HG02759 (cell line): ENCODE measurements around the gene ZCCHC9.

Experiments
- ATAC-seq: cut with Tn5 transposase; IDR thresholded peaks from one replicate; pipeline ENCODE4 v1.9.1; 2021; ENCODE audit warnings: mild to moderate bottlenecking, moderate library complexity; ENCODE audit not compliant: unreplicated experiment

Gene ZCCHC9

DNA sequence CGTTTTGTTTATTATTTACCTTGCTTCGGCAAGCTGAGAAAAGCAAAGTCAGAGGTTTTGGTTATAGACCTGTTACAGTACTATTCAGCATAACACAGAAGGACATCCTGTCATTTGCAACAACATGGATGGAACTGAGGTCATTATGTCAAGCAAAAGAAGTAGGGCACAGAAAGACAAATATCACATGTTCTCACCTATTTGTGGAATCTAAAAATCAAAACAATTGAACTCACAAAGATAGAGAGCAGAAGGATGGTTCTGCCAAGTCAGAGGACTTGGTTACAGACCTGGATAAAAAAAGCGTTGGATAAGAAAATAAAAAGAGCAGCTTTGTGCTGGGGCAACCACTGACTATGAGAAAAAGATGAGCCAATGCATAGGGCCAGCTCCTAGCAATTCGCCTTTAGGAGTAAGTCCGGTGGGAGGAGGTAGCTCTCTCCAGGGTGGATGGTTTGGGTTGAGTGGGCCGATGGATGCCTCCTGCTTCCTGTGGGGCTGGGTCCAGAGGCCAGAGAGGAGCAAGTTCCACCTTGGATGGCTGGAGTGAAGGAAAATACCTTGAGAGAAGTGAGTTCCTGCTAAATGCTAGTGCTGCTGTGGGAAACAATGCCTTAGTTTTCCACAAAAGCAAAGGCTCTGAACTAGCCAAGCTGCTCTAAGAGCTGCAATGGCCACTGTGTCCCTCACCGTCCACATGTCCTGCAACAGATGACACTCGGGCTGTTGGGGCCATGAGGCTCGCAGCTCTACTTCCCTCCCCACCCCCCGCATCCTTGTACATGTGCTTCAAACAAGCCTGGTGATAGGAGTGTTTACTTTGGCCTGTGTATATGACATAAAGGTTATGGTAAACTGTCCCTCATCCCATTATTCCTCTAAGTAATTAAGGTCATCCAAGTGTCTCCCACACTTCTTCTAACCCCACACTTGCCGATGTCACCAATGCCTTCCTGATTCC lies 54.2 kb downstream of the ZCCHC9 start:
- no peak for ATAC-seq

DNA sequence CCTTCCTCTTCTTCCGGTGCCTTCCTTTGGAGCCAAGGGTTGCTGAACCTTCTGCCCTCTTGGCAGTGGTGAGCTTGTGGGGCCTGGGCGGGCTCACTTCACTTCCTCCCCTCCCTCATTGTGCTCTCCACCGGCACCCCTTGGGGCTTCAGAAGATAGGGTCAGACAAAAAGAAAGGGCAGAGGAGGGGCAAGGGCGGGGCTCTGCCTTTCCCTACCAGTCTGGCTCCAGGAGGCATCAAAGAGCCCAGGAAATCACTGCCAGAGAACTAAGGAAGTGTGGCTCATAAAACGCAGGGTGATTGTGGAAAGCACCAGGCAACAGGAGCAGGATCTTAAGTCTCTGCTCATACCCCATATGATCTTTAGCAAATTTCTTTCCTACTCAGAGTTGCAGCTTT lies 57.7 kb downstream of the ZCCHC9 start:
- no peak for ATAC-seq

DNA sequence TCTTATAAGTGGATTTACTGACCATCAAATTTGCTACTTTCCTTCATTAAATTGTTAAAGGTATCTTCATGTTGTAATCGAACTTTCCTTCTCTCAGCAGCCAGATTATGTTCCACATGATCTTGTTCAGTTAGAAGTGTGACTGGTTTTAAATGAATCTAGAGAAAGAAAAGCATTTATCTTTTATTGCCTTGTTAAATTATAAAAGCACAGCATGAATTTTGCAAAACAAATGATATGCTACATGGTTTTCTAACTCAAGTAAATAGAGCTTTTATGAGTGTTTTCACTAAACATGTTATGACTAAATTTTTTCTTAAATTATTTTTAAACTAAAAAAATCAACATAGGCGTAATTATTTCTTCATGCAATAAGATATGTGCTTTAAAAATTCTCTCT lies 58.5 kb downstream of the ZCCHC9 start:
- no peak for ATAC-seq

DNA sequence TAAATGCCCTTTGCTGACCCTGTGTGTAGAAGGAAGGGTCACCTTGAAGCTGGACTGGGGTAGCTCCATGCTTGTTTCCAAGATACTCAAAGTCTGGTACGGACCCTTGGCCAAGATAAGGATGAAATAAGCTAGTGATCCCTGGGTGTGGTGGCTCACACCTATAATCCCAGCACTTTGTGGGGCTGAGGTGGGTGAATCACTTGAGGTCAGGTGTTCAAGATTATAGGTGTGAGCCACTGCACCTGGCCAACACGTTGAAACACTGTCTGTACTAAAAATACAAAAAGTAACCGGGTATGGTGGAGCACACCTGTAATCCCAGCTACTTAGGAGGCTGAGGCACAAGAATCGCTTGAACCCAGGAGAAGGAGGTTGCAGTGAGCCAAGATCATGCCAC lies 59.3 kb downstream of the ZCCHC9 start:
- ATAC-seq, result no peak

DNA sequence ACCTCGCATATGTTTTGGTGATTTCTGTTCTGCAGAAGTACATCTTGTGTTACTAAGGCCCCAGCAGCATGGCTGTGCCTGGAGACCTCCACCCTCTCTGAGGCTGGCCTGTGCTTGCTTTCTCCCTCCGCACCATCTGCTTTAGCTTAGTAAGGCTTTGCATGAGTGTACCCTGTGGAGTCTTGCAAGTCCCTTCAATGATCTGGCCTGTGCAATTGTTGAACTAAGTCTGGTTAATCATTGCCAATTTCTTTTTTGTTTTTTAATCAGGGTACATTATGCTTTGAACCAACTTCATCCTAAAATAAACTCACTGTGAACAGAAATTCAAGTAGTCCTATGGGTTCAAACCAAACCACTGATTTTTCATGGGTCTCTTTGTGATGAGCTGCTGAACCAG lies 60.2 kb downstream of the ZCCHC9 start:
- no peak for ATAC-seq
